Glutamatergic neuron (in vitro differentiated cells): Measurements from ENCODE around the gene ACTN1. TPM values are rescaled to one million over a fixed set of nuclear protein-coding genes. Genes with fewer than 3 reads are reported as not detected.

Experiments used
- DNase-seq: peaks from one replicate; pipeline ENCODE4 v3.0.0; 2022
- H3K27ac Mint-ChIP-seq: one replicate; pipeline ENCODE4 v1.8.0; 2020; ENCODE audit warnings: mild to moderate bottlenecking, mixed read lengths, inconsistent platforms; ENCODE audit not compliant: unreplicated experiment
- H3K27me3 Mint-ChIP-seq: one replicate; pipeline ENCODE4 v1.8.0; 2020; ENCODE audit warnings: mild to moderate bottlenecking, moderate library complexity, mixed read lengths, inconsistent platforms; ENCODE audit not compliant: unreplicated experiment
- H3K36me3 Mint-ChIP-seq: one replicate; pipeline ENCODE4 v1.8.0; 2020; ENCODE audit warnings: mild to moderate bottlenecking, mixed read lengths, inconsistent platforms; ENCODE audit not compliant: unreplicated experiment
- H3K4me1 Mint-ChIP-seq: one replicate; pipeline ENCODE4 v1.8.0; 2020; ENCODE audit warnings: mild to moderate bottlenecking, low read depth, mixed read lengths, inconsistent platforms; ENCODE audit not compliant: unreplicated experiment
- H3K4me3 Mint-ChIP-seq: one replicate; pipeline ENCODE4 v1.8.0; 2020; ENCODE audit warnings: mild to moderate bottlenecking, mixed read lengths, inconsistent platforms; ENCODE audit not compliant: unreplicated experiment
- H3K9me3 Mint-ChIP-seq: one replicate; pipeline ENCODE4 v1.8.0; 2020; ENCODE audit warnings: mild to moderate bottlenecking, moderate library complexity, mixed read lengths, inconsistent platforms; ENCODE audit not compliant: unreplicated experiment
- total RNA-seq: library from RNA; stranded (reverse); fragmentation: NEBNext Ultra II Directional; extraction: Animal tissue kit (Norgen Biotek cat#: 25700); gene quantifications from one replicate; pipeline ENCODE4 v1.2.1, GENCODE V29; 2021; ENCODE audit not compliant: unreplicated experiment
- TF ChIP-seq, protein P1 (sequence below): fragments of 200-600 bp; sonication (generic); IDR thresholded peaks from one replicate; pipeline ENCODE4 v1.5.0; 2021; ENCODE audit not compliant: partially characterized antibody, unreplicated experiment

ACTN1 gene
- total RNA-seq, 1 donor from 2014 or later, result 48.1 TPM

DNA sequence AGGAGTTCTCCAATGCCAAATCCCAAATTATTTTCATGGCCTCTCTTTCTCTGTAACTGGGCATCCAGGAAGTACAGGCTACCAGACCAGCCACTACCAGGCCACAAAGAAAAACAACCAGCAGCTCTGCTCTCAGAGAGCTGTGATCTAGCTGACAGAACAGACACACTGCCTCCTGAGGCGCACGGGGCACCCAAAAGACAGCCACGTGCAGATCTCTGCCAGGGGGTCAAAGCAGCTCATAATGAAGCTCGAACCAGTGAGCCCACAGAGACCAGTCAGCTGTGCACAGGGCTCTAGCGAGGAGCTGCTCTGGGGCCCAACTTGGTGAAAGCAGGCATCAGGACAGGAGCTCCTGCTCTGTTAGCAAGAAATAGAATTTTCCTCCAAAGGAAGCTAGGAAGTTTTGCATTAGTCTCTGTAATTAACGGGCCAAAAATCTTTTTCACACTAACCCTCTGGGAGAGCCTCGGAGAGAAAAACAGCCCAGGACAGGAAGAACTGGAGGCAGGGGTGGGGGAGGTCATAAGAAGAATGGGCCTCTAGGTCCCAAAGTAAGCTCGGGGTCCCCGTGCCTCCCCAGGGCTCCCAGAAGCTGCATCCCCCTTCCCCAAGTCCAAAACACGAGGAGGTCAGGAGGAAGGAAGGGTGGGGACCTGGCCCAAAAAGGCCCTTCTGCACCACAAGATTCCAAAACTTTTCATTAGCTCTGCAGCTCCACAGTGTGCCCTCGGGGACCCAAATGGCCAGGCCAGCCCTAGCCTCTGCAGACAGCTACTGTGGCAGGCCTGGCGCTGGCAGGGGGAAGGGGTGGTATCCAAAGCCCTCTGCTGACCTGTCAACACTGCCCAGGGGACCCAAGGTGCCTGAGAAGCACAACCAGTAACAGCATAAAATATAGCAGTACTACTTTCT, 30.2 kb downstream of the ACTN1 start:
- H3K27me3 Mint-ChIP-seq, result peaks cover 13% of the 10 kb centered on the region
- H3K36me3 Mint-ChIP-seq, result no peaks in the 10 kb centered on the region
- peaks cover 1% of the 10 kb centered on the region for H3K9me3 Mint-ChIP-seq
- TF ChIP-seq, protein P1, sequence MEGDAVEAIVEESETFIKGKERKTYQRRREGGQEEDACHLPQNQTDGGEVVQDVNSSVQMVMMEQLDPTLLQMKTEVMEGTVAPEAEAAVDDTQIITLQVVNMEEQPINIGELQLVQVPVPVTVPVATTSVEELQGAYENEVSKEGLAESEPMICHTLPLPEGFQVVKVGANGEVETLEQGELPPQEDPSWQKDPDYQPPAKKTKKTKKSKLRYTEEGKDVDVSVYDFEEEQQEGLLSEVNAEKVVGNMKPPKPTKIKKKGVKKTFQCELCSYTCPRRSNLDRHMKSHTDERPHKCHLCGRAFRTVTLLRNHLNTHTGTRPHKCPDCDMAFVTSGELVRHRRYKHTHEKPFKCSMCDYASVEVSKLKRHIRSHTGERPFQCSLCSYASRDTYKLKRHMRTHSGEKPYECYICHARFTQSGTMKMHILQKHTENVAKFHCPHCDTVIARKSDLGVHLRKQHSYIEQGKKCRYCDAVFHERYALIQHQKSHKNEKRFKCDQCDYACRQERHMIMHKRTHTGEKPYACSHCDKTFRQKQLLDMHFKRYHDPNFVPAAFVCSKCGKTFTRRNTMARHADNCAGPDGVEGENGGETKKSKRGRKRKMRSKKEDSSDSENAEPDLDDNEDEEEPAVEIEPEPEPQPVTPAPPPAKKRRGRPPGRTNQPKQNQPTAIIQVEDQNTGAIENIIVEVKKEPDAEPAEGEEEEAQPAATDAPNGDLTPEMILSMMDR, result no peak
- no peak for DNase-seq
- H3K4me1 Mint-ChIP-seq, result peaks cover 17% of the 10 kb centered on the region
- H3K27ac Mint-ChIP-seq, result no peak overlapping the region
- no peak overlapping the region for H3K4me3 Mint-ChIP-seq

GRCh38 chr14:68947802-68948201, 31.3 kb downstream of the ACTN1 start:
- TF ChIP-seq, protein P1, result no peak
- H3K27ac Mint-ChIP-seq, result no peak overlapping the region
- no peak overlapping the region for H3K4me3 Mint-ChIP-seq
- H3K4me1 Mint-ChIP-seq, result peaks cover 16% of the 10 kb centered on the region
- no peaks in the 10 kb centered on the region for H3K36me3 Mint-ChIP-seq
- peaks cover 3% of the 10 kb centered on the region for H3K9me3 Mint-ChIP-seq
- peaks cover 13% of the 10 kb centered on the region for H3K27me3 Mint-ChIP-seq
- no peak for DNase-seq

DNA sequence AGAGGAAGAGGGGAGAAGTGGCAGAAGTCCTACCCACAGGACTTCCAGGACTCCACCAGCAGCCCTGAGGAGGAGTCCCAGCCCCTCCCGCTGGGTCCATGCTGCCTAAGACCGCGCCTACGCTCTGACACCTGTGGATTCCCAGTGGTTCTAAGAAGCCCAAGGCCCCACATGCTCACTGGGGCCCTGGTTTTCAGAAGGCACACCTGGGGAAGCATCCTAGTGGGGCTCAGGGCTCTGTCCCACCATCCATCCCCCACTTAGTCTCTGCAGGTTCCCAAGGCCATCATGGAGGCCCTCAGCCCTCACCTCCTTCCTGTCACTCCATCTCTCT, 32.6 kb downstream of the ACTN1 start:
- TF ChIP-seq, protein P1, result no peak
- peaks cover 17% of the 10 kb centered on the region for H3K27me3 Mint-ChIP-seq
- DNase-seq, result no peak
- H3K4me3 Mint-ChIP-seq, result no peak overlapping the region
- H3K36me3 Mint-ChIP-seq, result no peaks in the 10 kb centered on the region
- H3K4me1 Mint-ChIP-seq, result peaks cover 24% of the 10 kb centered on the region
- peaks cover 4% of the 10 kb centered on the region for H3K9me3 Mint-ChIP-seq
- H3K27ac Mint-ChIP-seq, result no peak overlapping the region

GRCh38 chr14:68945585-68946488, 33.3 kb downstream of the ACTN1 start:
- Mint-ChIP-seq H3K36me3 (no peaks in the 10 kb centered on the region), H3K4me1 (peaks cover 24% of the 10 kb centered on the region), H3K9me3 (peaks cover 4% of the 10 kb centered on the region), H3K4me3 (no peak overlapping the region), H3K27ac (peak overlapping the region; percentile 33), H3K27me3 (peaks cover 17% of the 10 kb centered on the region)
- TF ChIP-seq, protein P1, result no peak
- DNase-seq, result no peak
